HG02938 (cell line): Measurements from ENCODE around the gene UGT1A8.

Experiments used
- ATAC-seq: cut with Tn5 transposase; IDR thresholded peaks from one replicate; pipeline ENCODE4 v1.9.1; 2021; ENCODE audit warnings: mild to moderate bottlenecking, moderate library complexity; ENCODE audit not compliant: unreplicated experiment

The UGT1A8 gene

DNA sequence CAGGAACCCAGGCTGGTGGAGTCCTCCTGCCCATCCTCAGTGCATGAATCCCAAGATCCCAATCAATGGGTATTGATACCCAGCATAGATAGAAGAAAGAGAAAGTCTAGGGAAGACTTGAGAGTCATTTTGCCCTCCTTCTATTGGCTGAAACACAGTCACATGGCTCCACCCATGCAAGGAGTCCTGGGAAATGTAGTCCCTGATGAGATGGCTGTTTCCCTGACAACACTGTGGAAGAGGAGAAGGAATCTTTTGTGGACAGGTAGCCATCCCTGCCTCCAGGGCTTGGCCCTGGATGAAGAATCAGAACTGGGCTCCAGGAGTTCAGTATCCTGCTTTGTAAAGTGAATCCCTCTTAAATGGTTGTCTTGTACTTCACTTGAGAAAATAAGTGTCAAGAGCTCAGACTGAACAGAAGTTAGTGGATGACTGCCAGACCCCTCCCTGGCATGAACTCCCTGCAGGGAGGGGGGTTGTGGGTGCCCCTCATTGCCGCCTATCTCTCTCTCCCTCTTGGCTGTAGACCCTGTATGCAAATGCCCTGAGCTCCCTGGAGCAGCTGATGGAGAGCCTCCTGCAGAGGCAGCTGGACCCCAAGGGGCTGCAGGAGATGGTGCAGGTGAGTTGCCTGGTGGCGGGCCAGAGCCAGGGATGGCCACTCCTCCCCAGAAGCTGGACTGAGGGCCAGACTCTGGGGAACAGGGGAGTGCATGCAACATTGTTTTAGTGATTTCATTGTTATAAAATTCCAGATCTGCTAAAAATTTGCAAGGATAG lies 196.8 kb downstream of the UGT1A8 start:
- ATAC-seq: no peak

DNA sequence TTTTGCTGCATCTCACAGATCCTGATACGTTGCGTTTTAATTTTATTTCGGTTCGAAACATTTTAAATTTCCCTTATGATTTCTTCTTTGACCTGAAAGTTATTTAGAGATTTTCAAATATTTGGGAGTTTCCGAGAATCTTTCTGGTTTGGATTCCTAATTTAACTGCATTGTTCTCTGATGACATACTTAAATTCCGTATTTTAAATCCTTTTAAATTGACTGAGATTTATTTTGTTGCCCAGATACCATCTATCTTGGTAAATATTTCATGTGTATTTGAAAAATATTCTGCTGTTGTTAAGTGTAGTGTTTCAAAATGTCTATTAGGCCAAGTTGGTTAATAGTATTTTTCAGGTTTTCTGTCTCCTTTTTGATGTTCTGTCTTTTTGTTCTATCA lies 198.4 kb downstream of the UGT1A8 start:
- ATAC-seq: no peak

DNA sequence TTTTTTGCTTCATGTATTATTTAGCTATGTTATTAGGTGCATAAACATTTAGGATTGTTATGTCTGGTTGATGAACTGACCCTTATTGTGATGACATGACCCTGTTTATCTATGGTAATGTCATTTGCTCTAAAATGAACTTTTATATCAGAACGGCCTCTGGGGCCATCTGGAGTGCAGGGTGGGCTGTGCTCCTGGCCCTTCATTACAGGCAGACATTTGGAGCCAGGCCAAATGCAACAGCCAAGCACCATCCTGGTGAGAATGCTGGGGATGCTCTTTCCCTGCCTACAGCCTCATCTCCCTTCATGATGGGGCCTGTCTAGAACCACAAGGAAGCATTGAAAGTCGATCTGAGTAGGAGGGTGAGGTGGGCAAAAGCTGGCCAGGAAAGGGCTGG lies 198.9 kb downstream of the UGT1A8 start:
- no peak for ATAC-seq

DNA sequence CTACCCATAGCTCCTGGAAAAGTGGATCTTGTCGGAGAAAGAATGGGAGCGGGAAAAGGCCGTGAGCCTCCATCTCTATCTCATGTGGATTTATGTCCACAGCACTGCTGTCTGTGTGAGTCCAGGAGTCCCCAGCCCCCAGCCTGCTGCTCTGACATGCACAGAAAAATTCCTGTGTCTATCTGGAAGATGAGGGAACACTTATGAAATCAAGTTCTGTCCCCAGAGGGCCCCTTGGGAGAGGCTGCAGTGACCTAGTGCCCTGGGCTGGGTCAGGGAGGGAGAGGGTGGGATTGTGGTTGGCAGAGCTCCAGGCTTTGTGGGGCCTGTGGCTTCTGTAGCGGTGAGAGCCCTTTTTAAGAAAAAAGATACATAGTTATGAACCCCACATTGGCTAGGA lies 199.3 kb downstream of the UGT1A8 start:
- ATAC-seq: no peak

DNA sequence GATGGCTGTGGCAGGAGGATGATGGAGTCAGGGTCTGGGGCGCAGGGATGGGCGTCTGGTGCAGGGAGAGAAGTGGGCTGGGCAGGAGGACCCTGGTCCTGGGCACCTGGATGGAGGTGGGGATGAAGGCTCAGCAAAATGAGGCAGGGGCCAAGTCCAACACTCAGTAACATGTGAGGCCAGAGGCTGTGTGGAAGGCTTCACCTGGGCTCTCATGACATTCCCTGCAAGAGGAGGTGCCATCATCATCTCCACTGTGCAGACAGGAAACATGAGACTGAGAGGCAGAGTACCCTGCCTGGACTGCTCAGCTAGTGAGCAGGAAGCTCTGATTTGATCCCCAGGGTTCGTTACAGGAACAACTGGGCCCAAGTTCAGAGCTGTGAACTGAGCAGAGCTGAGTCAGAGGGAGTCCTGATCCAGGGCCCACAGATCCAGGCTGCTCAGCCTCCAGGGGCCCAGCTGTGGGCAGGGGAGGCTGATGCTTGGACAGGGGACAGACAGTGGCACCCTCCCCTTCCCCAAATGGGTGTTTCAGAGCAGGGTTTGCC lies 200.0 kb downstream of the UGT1A8 start:
- ATAC-seq: no peak

DNA sequence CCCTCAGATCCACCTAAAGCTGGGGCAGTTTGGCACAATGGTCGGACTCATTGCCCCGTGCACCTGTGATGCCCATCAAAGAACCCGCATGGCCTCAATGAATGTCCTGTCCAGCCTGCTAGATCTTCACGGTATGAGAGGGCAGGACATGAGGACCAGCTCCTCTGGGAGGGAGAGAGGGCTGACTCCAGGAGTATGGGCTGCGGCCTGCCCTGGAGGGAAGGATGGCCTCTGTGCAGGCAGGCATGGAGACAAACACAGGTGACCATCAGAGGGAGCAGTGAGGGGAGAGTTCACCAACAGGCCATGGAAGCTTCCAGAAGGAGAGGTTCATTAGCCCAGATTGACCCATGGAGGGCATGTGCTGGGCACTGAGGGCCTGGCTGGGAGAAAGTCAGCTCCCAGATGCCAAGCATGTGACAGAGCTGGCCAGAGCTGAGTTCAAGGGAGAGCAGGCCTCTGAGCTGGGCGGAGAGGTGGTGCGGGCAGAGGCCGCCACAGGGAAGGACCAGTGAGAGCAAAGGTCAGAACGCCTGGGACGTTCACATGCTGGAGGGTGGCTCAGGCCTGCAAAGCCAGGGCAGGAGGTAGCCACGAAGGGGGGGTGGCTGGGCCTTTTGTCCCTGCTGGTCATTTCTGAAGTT lies 200.7 kb downstream of the UGT1A8 start:
- no peak for ATAC-seq

DNA sequence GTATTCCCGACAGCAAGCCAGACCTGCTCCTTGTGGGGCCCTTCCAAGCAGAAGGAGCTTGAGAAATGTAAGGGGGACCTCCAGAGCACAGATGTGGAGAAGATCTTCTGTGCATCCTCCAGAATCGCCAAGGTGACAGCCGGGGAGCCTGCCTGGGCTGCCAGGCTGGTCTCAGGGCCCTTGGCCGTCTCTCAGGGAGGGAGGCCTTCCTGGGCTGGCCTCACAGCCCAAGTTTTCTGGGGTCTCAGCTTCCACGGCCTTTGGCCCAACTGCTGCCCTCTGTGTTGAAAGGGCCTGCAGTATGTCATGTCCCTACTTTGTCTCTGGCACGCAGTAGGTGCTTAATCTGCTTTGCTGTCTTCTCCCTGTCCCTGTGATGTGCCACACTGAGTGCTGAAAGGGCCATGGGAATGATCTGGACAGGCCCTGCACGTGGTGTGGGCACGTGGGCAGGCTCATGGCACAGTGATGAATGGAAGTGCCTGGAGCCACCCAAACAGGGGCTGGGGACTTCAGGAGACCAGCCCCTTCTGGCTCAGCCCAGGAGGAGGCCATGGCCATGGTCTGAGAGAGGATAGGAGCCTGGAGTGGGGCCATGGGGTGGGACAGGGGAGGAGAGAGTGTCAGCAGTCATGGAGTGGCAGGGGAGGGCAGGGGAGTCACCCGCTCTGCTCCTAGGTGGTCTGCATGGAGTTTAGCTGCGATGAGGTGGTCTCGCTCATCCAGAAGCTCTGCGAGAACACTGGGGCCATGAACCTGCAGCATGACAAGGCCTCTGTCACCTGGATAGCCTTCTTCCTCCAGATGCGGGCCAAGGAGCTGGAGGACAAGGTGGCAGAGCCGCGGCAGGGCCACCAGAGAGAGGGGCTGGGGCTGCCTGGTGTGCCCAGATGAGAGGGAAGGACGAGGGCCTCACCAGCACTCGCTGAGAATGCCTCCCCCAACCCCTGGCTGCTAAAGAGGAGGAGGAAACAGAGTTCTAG lies 201.5 kb downstream of the UGT1A8 start:
- ATAC-seq: no peak

DNA sequence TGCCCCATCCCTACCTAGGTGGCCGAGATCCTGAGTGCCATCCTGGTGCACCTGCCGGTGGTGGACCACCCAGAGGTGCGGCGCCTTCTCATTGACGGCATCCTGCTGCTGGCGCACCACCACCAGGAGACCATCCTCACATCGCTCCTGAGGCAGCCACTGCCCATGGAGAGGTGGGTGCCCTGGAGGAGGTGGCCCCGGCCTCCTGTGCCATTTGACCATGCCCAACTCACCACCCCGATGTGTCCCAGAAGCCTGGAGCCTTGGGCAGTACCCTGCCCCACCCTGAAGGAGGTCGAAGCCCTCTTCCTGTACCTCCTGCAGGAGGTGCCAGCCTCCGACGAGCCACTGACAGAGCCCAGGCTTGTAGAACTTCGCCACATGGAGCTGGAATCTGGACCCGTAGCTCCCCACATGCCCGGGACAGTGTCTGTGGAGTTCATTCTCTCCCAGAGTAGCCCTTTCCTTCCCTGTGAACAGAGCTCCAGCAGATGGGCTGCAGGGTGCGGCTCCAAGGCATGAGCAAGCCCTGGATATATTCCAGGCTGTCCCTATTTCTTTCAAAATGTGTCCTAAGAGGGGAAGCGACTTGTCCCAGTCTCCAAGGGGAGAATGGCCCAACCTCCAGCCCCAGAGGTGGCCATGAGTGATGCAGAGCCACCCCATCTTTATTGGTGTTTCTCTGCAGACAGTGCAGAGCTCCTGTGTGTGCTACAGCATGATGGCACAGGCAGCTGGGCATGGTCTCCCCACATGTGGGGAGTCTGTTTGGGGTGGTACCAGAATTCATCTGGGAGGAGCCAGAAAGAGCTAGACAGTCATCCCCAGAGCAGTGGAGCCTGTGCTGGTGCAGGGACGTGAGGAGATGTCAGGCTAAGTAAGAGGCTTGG lies 202.7 kb downstream of the UGT1A8 start:
- no peak for ATAC-seq

DNA sequence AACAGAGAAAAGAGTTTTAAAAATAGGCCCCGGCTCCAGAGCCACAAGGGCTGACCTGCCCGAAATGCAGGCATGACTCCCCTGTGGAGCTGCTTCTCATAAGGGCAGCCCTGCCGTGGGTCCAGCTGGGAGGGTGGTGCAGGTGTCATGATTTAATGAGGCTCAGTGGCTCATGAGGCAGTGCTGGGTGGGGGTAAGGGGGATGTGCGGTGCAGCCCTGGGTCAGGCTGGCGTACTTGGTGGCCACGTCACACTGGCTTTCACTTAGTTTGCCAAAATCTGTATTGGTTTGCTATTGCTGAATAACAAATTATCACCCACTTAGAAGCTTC lies 203.3 kb downstream of the UGT1A8 start:
- ATAC-seq: no peak

DNA sequence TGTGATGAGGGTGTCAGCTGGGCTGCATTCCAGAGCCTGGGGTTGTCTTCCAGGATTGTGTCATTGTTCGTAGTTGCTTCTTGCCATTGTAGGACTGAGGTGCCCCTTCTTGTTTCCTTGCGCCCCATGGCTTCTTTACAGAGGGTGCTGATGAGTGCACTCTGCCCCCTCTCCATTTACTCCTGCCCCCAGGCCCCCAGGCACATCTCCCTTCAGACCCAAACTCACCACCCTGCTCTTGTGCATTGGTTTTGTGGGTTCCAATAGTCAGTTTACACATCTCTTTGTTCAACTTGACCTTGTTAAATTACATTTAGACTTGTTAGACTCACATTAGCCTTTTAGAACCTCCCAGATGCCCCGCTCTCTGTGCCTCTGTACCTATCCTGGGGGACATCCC lies 203.8 kb downstream of the UGT1A8 start:
- no peak for ATAC-seq

DNA sequence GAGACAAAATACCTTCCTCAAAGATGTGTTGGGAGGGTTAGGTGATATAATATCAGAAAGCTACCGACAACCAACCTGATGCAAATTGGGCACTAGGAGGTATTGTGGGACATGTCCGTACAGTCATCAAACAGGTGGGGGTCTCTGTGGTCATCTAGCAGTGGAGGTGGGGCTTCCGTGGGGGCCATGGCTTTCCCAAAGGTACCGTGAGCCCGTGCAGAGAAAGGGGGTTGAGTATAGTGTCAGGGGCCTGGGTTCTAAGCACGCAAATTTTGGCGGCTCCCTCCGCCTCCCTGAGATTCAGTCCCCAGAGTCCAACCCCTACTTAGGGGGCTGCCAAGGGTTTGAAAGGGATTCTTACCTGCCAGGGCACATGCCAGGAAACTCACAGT lies 204.3 kb downstream of the UGT1A8 start:
- no peak for ATAC-seq

DNA sequence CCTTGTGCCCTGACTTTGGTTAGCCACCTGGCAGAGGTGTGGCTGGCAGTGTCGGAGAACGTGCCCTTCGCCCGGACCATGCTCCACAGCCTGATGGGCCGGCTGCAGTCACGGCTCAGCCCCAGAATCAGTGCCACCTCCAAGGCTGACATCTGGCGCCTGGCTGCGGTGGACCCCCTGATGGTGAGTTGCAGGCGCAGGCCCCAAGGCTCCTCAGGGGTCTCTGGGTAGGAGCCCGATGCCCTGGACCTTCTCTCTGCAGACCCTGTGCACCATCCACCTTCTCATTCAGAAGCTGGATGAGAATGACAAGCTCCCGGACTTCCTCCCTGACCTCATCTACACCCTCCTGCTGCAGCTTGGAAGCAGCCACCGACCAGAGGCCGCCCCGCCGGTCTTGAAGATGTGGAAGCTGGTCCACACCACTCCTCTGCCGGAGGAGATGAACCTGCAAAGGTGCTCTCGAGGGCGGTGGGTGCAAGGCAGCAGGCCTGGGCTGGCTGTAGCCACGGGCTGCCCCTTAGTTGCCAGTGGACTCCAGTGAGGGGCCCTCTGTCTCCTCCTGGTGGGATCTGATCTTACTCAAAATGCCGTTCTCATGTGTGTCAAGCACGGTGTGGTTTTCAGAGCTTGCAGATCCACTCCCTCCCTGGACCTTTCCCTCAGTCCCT lies 204.8 kb downstream of the UGT1A8 start:
- ATAC-seq: no peak
